HG02884 (cell line): Measurements from ENCODE around the gene DDX17.

Experiments
- ATAC-seq: cut with Tn5 transposase; IDR thresholded peaks from one replicate; pipeline ENCODE4 v1.9.1; 2021; ENCODE audit warnings: mild to moderate bottlenecking, moderate library complexity; ENCODE audit not compliant: unreplicated experiment

Gene DDX17

DNA sequence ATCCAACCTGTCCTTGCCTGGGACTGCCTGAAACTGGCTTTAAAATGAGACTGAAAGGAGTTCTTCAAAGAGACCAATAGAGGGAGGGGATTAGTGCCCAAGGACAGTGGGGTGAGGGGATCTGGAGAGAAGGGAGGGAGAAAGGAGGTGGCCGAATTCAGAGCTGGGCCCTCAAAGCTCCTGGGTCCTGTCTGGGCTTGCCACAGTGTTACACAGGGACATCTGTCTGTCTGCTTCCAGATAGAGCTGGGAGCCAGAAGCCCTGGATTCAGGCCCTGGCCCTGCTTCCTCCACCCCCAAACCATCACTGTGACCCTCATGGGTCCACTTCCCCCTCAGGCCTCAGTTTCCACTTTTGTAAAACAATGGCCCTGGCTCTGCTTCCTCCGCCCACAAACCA is 54.7 kb downstream of the DDX17 start:
- no peak for ATAC-seq

DNA sequence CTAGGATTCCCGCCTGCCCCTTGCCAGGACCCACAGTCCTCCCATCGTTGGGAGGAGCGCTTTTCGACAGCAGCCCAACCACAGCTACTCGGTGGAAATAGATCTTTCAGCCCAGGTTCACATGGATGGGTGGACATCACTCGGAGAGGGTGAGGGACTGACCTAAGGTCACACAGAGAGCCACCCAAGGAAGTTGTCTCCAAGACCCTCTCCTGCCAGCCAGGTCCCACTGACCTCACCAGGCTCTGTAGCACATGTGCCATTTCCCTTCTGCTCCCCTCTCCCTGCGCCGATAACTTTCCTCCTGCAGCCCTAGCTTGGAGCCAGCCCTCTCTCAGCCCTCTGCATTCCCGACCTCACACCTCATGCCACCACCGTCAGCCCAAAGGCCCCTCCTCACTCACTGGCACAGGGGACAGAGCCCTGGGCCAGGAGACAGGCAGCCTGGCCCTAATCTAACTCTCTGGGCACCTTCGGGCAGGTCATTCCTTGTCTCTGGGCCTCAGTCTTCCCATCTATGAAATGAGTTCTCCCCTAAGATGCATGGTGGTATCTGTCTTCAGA is 55.8 kb downstream of the DDX17 start:
- no peak for ATAC-seq

- no peak for ATAC-seq
Measured at GRCh38 chr22:38449776-38450175, 56.3 kb downstream of the DDX17 start.

- no peak for ATAC-seq
Measured at GRCh38 chr22:38448945-38449745, 57.0 kb downstream of the DDX17 start.

GRCh38 chr22:38446018-38446601 is 60.0 kb downstream of the DDX17 start:
- ATAC-seq: no peak

GRCh38 chr22:38444783-38445182 is 61.3 kb downstream of the DDX17 start:
- no peak for ATAC-seq

DNA sequence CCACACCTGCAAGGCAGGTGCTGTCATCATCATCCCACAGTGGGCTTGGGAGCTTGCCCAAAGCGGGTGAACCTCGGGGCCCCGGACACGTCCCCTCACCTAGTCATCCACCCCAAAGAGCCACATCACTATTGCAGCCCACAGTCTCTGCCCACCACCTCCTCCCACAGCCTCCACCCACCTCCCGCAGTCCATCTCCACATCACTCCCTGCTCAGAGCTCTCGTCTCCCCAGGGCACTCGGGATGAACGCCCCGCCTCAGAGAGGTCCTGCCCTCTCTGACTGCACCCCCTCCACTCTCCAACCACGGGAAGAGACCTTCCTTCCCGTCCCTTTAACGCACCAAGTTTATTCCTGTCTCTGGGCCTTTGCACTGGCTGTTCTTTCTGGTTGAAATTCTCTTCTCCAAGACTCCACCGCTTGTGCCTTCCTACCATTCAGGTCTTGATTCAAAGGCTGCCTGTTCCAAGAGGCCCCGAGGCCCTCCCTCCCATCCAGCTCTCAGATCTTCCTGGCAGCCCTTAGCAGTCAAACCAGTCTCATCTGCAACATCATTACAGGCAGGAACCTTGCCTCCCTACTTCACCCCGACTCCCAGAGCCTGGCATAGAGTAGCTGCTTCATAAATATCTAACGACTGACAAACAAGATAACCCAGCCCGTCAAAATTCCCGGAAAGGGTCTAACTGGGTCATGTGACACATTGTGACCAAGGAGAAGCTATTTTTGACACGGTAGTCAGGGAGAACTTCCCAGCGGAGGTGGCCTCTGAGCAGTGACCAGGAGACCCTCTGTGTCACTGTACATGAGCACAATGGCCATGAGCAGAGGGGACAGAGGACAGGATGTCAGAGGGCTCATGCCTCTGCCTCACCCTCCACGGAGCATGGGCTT is 62.2 kb downstream of the DDX17 start:
- no peak for ATAC-seq

- no peak for ATAC-seq
Measured at GRCh38 chr22:38442967-38443627, 63.0 kb downstream of the DDX17 start.

- ATAC-seq: no peak
Measured at GRCh38 chr22:38441620-38442287, 64.4 kb downstream of the DDX17 start.

DNA sequence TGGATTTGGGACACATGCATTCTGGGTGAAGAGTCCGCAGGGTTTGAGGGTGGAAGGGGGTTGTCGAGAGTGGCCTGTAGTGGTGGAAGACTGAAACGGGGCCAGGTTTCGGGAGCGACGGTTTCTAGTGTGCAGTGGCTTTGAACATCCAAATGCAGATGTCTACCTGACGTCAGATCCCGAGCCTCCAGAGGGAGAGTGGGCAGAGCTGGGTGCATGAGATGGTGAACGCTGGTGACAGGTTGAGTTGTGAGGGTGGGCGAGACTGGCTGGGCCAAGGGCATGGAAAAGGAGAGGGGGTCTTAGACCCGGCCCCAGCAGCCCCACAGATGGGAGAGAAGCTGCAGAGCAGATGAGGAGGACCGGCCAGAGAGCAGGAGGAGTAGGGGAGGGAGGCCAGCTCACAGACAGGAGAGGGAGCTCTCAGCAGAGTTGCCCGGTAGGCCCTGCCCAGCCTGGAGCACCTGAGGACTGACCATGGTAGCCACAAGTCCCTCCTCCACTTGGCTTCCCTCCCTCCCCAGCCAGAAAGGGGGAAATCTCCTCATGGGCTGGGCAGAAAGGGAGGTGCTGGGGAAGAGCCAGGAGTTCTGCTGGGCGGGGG is 65.3 kb downstream of the DDX17 start:
- ATAC-seq: no peak

DNA sequence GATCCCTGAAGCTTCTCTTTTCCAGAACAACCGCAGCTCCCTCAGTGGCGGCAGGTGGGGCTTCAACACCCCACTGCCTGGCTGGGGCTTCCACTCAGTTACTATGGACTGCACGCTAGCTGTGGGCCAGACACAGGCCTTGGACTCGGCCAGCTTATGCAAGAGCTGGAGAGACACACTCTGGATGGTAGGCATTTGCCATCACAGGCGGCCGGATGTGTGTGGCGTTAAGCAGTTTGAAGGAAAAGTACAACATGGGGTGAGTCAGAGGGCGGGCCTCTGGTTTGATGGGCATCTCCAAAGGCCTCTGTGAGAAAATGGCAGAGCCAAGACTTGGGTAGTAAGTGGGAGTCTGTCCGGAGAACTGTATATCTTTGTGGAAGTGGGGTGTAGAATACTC is 68.7 kb downstream of the DDX17 start:
- no peak for ATAC-seq

DNA sequence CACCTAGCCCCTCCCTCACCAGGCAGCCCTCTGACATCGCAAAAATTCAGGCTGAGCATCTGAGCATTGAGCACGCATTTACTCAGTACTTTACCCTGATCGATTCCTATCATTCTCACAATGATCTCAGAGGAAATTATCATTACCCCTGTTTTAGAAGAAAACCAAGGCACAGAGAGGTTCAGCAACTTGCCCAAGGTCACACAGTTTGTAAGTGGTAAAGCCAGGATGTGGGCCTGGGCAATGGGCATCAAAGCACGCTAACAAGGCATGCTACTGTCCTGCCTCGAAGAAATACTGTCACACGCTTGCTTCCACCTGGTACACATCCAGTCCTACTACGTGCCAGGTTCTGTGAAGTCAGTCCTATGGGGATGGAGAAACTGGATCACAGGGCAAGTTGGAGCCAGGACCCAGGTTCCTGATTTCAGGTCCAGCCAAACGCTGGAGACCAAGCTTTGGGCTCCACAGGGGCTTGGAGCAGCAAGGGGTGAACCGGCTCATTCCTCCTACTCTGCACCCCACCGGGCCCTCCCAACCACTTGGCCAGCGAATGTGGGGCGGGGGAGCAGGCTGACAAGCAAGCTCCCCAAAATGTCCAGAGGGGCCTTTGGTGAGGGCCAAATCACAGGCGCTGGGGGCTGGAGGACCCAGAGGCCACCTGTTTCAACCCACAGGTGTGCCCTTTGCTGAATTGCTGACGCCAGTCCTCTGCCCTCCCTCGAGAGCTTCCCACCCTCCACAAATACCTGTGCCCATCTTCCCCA is 69.3 kb downstream of the DDX17 start:
- no peak for ATAC-seq

GRCh38 chr22:38435965-38436364 is 70.1 kb downstream of the DDX17 start:
- ATAC-seq: no peak

DNA sequence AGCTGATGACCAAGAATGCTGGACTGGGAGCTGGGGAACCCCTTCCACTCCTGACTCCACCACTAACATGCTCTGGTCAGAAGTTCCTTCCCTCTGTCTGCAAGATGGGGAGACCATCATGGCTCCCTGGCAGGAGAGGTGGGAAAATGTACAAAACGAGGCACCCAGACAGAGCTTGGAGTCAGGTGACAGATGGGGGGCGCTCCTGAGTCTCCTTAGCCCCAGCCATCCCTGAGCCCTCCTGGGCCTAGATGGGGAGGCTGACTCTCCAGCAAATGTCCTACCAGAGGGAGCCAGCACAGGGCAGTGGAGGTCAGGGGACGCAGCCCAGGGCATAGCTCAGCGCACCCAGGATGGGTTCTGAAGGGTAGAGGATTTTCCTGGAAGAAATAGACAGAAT is 71.1 kb downstream of the DDX17 start:
- no peak for ATAC-seq

GRCh38 chr22:38433871-38434270 is 72.2 kb downstream of the DDX17 start:
- no peak for ATAC-seq
